ELF-1 (cell line): ENCODE results near the gene BCAS3.
A peak's percentile ranks its signal among the peaks of the same experiment; 100 is the strongest.
"Not testable (repeated sequence)": the region's sequence is repeated elsewhere in the genome, so short reads cannot be mapped to it uniquely, and the experiment has no call there.

ENCODE experiments used
- DNase-seq: peaks from one replicate; pipeline ENCODE4 v3.0.0-alpha.2; 2016; ENCODE audit warnings: low read depth, low spot score

BCAS3 gene

GRCh38 chr17:61416540-61417363, 739.1 kb downstream of the BCAS3 start:
- peak; percentile 97 for DNase-seq

GRCh38 chr17:61418449-61418848, 740.8 kb downstream of the BCAS3 start:
- no peak for DNase-seq

GRCh38 chr17:61419496-61420046, 741.9 kb downstream of the BCAS3 start:
- DNase-seq, result no peak

- no peak for DNase-seq
Measured at GRCh38 chr17:61420052-61420451, 742.4 kb downstream of the BCAS3 start.

- DNase-seq, result no peak
Measured at GRCh38 chr17:61420745-61421398, 743.2 kb downstream of the BCAS3 start.

- no peak for DNase-seq
Measured at GRCh38 chr17:61421460-61421859, 743.8 kb downstream of the BCAS3 start.

GRCh38 chr17:61422116-61422799, 744.6 kb downstream of the BCAS3 start:
- DNase-seq, result no peak

- no peak for DNase-seq
Measured at GRCh38 chr17:61422869-61423268, 745.2 kb downstream of the BCAS3 start.

GRCh38 chr17:61423967-61424649, 746.5 kb downstream of the BCAS3 start:
- DNase-seq, result no peak

GRCh38 chr17:61425682-61426481, 748.2 kb downstream of the BCAS3 start:
- peak; percentile 80 for DNase-seq

- peak; percentile 23 for DNase-seq
Measured at GRCh38 chr17:61426482-61427304, 749.0 kb downstream of the BCAS3 start.

- no peak for DNase-seq
Measured at GRCh38 chr17:61427567-61427966, 749.9 kb downstream of the BCAS3 start.

- no peak for DNase-seq
Measured at GRCh38 chr17:61429274-61429673, 751.6 kb downstream of the BCAS3 start.

- not testable (repeated sequence) for DNase-seq
Measured at GRCh38 chr17:61429831-61430230, 752.2 kb downstream of the BCAS3 start.

- DNase-seq, result no peak
Measured at GRCh38 chr17:61431594-61432311, 754.1 kb downstream of the BCAS3 start.

GRCh38 chr17:61436273-61436672, 758.6 kb downstream of the BCAS3 start:
- DNase-seq, result no peak

- no peak for DNase-seq
Measured at GRCh38 chr17:61436995-61437704, 759.5 kb downstream of the BCAS3 start.

- DNase-seq, result no peak
Measured at GRCh38 chr17:61440697-61441096, 763.0 kb downstream of the BCAS3 start.

GRCh38 chr17:61441507-61441906, 763.9 kb downstream of the BCAS3 start:
- DNase-seq, result not testable (repeated sequence)
